Measurements from ENCODE around the gene USO1. TPM values are rescaled to one million over a fixed set of nuclear protein-coding genes. Genes with fewer than 3 reads are reported as not detected.

The USO1 gene
- total and polyA plus RNA-seq, 2 of the 8 experiments (the other 6 are each of a cell fraction or from before 2014, with no cell fraction given): 57.3 to 198 TPM

DNA sequence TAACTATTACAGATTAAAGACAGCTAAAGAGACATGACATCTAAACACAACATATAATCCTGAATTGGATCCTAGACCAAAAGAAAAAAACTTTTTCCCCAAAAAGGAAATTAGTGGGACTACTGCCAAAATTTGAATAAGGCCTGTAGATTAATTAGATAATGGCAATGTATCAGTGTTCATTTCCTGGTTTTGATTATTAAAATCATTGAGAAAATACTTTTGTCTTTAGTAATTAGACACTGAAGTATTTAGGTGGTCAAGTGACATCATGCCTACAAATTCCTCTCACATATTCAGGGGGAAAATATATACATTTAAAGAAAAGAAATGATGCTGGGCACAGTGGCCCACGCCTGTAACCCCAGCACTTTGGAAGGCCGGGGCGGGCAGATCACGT lies 10.4 kb upstream of the USO1 start:
- no peaks in the 10 kb centered on the region for H3K9me3 ChIP-seq (ENCODE audit: insufficient read depth in 2 of 2, low read depth in 1 of 2, low read length in 1 of 2)
- H4K91ac ChIP-seq (replicated peaks; ENCODE audit: insufficient read length, low read length): no peak overlapping the region
- H3K56ac ChIP-seq (replicated peaks; ENCODE audit: insufficient read length, low read depth, low read length): no peak overlapping the region
- H2BK20ac ChIP-seq (ENCODE audit: low read length): no peak overlapping the region
- no peak overlapping the region for H2BK120ac ChIP-seq (replicated peaks; ENCODE audit: low read depth, low read length)
- no peak overlapping the region for H3K14ac ChIP-seq (ENCODE audit: insufficient read length)
- no peak for DNase-seq (ENCODE audit: low read depth in 1 of 2, low spot score in 2 of 2)
- peaks cover 14% of the 10 kb centered on the region; the same call in 1 of the 2 replicates for H3K79me1 ChIP-seq (ENCODE audit: low read depth, low read length)
- H3K18ac ChIP-seq (ENCODE audit: extremely low read depth, low read length): no peak overlapping the region
- no peak overlapping the region for H2BK15ac ChIP-seq (ENCODE audit: low read length)
- H2AFZ ChIP-seq (ENCODE audit: low read length): no peak overlapping the region
- no peak overlapping the region for H2BK5ac ChIP-seq (ENCODE audit: low read depth, low read length)
- H3K4me1 ChIP-seq (replicated peaks in 1 of 4; ENCODE audit: control insufficient read depth in 3 of 4, insufficient read depth in 4 of 4, low read length in 3 of 4): no peaks in the 10 kb centered on the region; a peak in 2 of 7 replicates
- H3K27ac ChIP-seq (ENCODE audit: low read depth, low read length): no peak overlapping the region
- H3K27me3 ChIP-seq (replicated peaks in 1 of 4; ENCODE audit: control insufficient read depth in 3 of 4, extremely low read depth in 1 of 4, insufficient read depth in 3 of 4, low read length in 3 of 4): no peaks in the 10 kb centered on the region
- no peak overlapping the region for H3K4me3 ChIP-seq (ENCODE audit: extremely low read depth in 1 of 4, insufficient read depth in 2 of 4, low read depth in 3 of 4, low read length in 4 of 4)
- H3K23ac ChIP-seq (ENCODE audit: insufficient read length): no peak overlapping the region
- peaks cover 0 to 27% (median 8%) of the 10 kb centered on the region in 4 experiments; a peak in 6 of 8 replicates for H3K36me3 ChIP-seq (ENCODE audit: control insufficient read depth in 2 of 4, insufficient read depth in 4 of 4, low read length in 3 of 4)
- ChIA-PET CTCF (ENCODE audit: partially characterized antibody) (interaction anchor here (0.6 to 8.2 kb wide), 4 partner anchors 8 to 69 kb away, joined by 4 to 78 read pairs (median 5); partner anchors contain the start of gene USO1), POLR2A (ENCODE audit: partially characterized antibody) (interaction anchor here (3.4 to 5.4 kb wide), 3 partner anchors 9 to 45 kb away, joined by 13 to 47 read pairs (median 35); partner anchors contain the start of gene USO1)
- H2BK12ac ChIP-seq (ENCODE audit: low read depth, low read length): no peak overlapping the region
- 98% methylated on average over 4 of the region's 4 CpGs; no CpG with 5 or more reads in 1 of the 2 experiments for WGBS, 2 experiments (ENCODE audit: extremely low coverage in 1 of 2, insufficient coverage in 1 of 2, insufficient read length in 1 of 2, insufficient replicate concordance in 2 of 2, low coverage in 1 of 2, low lambda C conversion rate in 2 of 2, missing lambda C conversion rate in 1 of 2)
- H4K5ac ChIP-seq (ENCODE audit: insufficient read length, low read depth, low read length): no peak overlapping the region
- no peak overlapping the region for H4K8ac ChIP-seq (ENCODE audit: extremely low read depth, insufficient read depth, low read length)
- no peak for FAIRE-seq
- peaks cover 0 to 2% of the 10 kb centered on the region in 2 experiments for H4K20me1 ChIP-seq (replicated peaks in 1 of 2; ENCODE audit: control insufficient read depth in 1 of 2, insufficient read depth in 2 of 2, low read length in 2 of 2)
- no peak overlapping the region for H3K4me2 ChIP-seq (ENCODE audit: insufficient read depth in 1 of 2, low read depth in 2 of 2, low read length in 2 of 2)
- H3K4ac ChIP-seq (replicated peaks; ENCODE audit: insufficient read length, low read depth, low read length): no peak overlapping the region
- H2AK5ac ChIP-seq (ENCODE audit: low read depth, low read length): no peak overlapping the region
- no peak overlapping the region for H3K9ac ChIP-seq (replicated peaks in 1 of 4; ENCODE audit: extremely low read depth in 1 of 4, low read depth in 3 of 4, low read length in 3 of 4)
- no peaks in the 10 kb centered on the region for H3K23me2 ChIP-seq (ENCODE audit: low read depth, low read length)
- peaks cover 9 to 88% of the 10 kb centered on the region in 2 experiments for H3K79me2 ChIP-seq (ENCODE audit: control insufficient read depth in 1 of 2, insufficient read depth in 2 of 2, low read length in 2 of 2)
- TF ChIP-seq CREB1 (IDR thresholded peaks at IDR 0.05) (no peak), SP2 (IDR thresholded peaks at IDR 0.05; ENCODE audit: low read length) (no peak), RXRA (IDR thresholded peaks at IDR 0.05; ENCODE audit: insufficient read depth, low read depth, low read length) (no peak), JUN (IDR thresholded peaks at IDR 0.05; ENCODE audit: low read depth, low read length) (no peak), EZH2 (IDR thresholded peaks at IDR 0.05; ENCODE audit: low read depth, low read length, severe bottlenecking) (no peak), SAP30 (IDR thresholded peaks at IDR 0.05; ENCODE audit: insufficient read depth, insufficient replicate concordance, low read length) (no peak), CBX5 (IDR thresholded peaks at IDR 0.05; ENCODE audit: low read depth, low read length) (no peak), EGR1 (IDR thresholded peaks at IDR 0.05; ENCODE audit: borderline replicate concordance, low read depth, low read length) (no peak), KDM1A (IDR thresholded peaks at IDR 0.05; ENCODE audit: borderline replicate concordance, low read length) (no peak), SIN3A (conservative IDR thresholded peaks at IDR 0.05 in 1 of 2, IDR thresholded peaks at IDR 0.05 in 1 of 2; ENCODE audit: low read depth in 1 of 2, low read length in 2 of 2) (no peak), CBX8 (IDR thresholded peaks at IDR 0.05; ENCODE audit: borderline replicate concordance, low read depth, low read length) (no peak), ZNF274 (IDR thresholded peaks at IDR 0.05; ENCODE audit: borderline replicate concordance, extremely low read depth, low read length) (no peak), NRF1 (IDR thresholded peaks at IDR 0.05; ENCODE audit: low read depth, low read length) (no peak)
